Measurements from ENCODE around the gene PSME4. TPM values are rescaled to one million over a fixed set of nuclear protein-coding genes. Genes with fewer than 3 reads are reported as not detected.
A peak's percentile ranks its signal among the peaks of the same experiment; 100 is the strongest.
"Not testable (repeated sequence)": the region's sequence is repeated elsewhere in the genome, so short reads cannot be mapped to it uniquely, and the experiment has no call there.

PSME4 gene
- total RNA-seq, 1 donor, result 81.6 TPM

DNA sequence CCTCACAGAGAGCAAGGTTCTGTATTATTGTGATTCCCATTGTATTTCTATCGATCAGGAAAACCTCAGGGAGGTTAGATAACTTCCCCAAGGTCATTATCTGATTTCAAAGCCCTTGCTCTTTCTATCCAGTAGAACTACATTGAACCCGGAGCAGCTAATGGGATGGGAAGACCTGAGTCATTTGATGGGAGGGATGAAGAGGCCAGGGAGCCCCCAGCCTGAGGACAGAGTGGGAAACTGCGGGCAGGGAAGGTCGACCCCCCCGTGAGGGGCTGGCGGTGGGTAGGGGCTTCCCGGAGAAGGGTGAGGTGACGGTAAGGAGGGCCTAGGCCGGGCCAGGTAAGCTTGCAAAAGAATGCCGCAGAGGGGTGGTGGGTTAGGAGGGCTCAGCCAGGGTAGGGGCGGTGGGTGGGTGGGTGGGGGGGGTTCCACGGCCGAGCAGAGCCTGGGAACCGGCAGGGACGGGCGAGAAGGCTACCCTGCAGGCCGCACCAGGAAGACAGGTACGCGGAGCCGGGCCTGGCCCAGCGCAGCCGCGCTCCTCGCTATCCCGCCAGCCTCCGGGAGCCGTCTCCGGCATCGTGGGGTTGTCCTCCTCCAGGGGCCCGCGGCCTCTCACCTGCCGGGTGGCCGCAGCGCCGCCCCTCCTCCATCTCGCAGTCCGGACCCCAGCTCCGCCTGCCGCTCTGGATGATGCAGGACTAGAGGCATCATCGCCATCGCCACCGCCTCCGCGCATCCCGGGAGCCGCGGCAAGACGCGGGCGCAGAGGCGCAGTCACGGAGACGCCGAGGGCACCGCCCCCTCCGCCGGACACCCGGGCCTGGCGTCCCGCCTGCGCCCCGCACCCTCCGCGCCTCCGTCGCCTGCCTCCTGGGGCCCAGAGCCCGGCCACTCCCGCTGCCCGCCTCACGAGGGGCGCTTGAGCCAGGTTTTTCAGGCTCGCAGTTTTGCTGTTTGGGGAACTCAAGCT is 111.3 kb downstream of the PSME4 start, which contains the start of gene GPR75:
TSS of gene GPR75 (minus strand) at position 762 of the 976 bp plus-strand sequence. CDS start 5,211 bp downstream, outside the sequence.
- TF ChIP-seq CTCF (IDR thresholded peaks at IDR 0.05; ENCODE audit: insufficient read depth, low read depth, low read length), result no peak
- H3K4me3 ChIP-seq (ENCODE audit: low read depth, low read length), result peak within 1 kb of the TSS; percentile 50
- peak; percentile 18 for DNase-seq (ENCODE audit: low read depth)

GRCh38 chr2:53856272-53856671 is 114.5 kb downstream of the PSME4 start:
- DNase-seq (ENCODE audit: low read depth), result no peak
- no peak for TF ChIP-seq CTCF (IDR thresholded peaks at IDR 0.05; ENCODE audit: insufficient read depth, low read depth, low read length)
- no peak overlapping the region for H3K4me3 ChIP-seq (ENCODE audit: low read depth, low read length)

GRCh38 chr2:53854678-53855077 is 116.1 kb downstream of the PSME4 start:
- TF ChIP-seq CTCF (IDR thresholded peaks at IDR 0.05; ENCODE audit: insufficient read depth, low read depth, low read length), result no peak
- no peak overlapping the region for H3K4me3 ChIP-seq (ENCODE audit: low read depth, low read length)

DNA sequence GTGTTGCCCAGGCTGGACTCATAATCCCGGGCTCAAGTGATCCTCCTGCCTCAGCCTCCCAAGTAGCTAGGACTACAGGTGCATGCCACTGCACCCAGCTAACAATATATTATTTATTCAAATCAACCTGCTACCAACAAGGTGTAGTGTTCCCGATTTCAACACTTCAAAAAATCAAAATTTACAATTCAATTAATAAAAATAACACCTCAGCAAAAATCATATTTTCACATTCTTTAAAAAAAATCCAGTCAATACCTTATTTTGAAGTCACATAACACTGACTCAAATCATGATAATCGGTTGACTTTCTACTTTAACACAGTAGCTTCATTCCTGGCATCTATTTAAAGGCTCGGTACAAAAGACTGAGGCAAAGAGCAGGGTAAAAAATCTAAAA is 118.3 kb downstream of the PSME4 start:
- no peak for TF ChIP-seq CTCF (IDR thresholded peaks at IDR 0.05; ENCODE audit: insufficient read depth, low read depth, low read length)
- H3K4me3 ChIP-seq (ENCODE audit: low read depth, low read length), result no peak overlapping the region
- no peak for DNase-seq (ENCODE audit: low read depth)

More at GRCh38 chr2:53854678-53855077, 116.1 kb downstream of the PSME4 start:
- DNase-seq (ENCODE audit: low read depth), result no peak

- not testable (repeated sequence) for H3K4me3 ChIP-seq (ENCODE audit: low read depth, low read length)
- DNase-seq (ENCODE audit: low read depth), result peak; percentile 87
Observed at GRCh38 chr2:53851052-53851757, 119.6 kb downstream of the PSME4 start.

DNA sequence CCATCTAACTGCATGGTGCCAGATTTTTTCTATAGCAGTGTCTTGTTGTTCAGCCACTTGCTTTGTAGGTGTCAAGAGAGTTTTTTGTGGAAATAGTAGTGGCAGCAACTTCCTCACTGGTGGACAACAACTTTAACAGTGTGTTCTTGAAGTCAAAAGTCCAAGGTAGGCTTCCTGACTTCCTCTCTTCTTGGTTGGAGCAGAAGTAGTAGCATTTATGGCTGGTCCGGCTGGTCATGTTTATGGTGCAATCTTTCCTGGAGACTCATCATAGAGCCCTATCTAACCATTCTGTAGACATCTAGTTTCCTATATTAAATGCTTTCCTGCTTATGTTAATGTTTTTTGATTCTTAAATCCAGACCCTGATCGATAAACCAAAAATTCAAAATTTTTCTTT is 122.7 kb downstream of the PSME4 start:
- DNase-seq (ENCODE audit: low read depth), result no peak
- H3K4me3 ChIP-seq (ENCODE audit: low read depth, low read length), result no peak overlapping the region
- TF ChIP-seq CTCF (IDR thresholded peaks at IDR 0.05; ENCODE audit: insufficient read depth, low read depth, low read length), result no peak

DNA sequence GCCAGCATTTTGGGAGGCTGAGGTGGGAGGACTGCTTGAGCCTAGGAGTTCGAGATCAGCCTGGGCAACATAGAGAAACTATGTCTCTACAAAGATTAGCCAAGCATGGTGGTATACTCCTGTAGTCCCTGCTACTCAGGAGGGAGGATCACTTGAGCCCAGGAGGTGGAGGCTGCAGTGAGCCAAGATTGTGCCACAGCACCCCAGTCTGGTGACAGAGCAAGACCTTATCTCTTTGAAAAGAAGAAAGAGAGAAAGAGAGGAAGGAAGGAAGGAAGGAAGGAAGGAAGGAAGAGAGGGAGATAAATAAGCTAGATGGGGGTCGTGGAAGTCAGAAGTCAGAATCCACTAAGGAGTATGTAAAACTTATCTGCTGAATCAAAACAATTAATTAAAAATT is 127.2 kb downstream of the PSME4 start:
- no peak overlapping the region for H3K4me3 ChIP-seq (ENCODE audit: low read depth, low read length)
- TF ChIP-seq CTCF (IDR thresholded peaks at IDR 0.05; ENCODE audit: insufficient read depth, low read depth, low read length), result no peak
- no peak for DNase-seq (ENCODE audit: low read depth)
